GM10248 (cell line): Measurements from ENCODE around the gene CTF1.

Source experiments
- CTCF ChIA-PET: fragments of 300-600 bp; sonication (Branson Sonifier 250); formaldehyde crosslinking; extraction: SDS; loops from one replicate; lab custom pipeline; 2021; ENCODE audit warnings: antibody characterized with exemption; lab: Yijun Ruan, JAX
- POLR2A ChIA-PET: fragments of 350-650 bp; sonication (Branson Sonifier 250); formaldehyde crosslinking; extraction: SDS; loops from one replicate; lab custom pipeline; 2020; ENCODE audit warnings: antibody characterized with exemption; lab: Yijun Ruan, JAX
- DNase-seq: peaks from one replicate; pipeline ENCODE4 v3.0.0; 2012; ENCODE audit errors: extremely low spot score
- TF ChIP-seq, protein P1 (sequence below): IDR thresholded peaks from 2 replicates; pipeline ENCODE4 v1.5.1; 2012; ENCODE audit warnings: mild to moderate bottlenecking, low read depth; ENCODE audit errors: extremely low read depth, missing control alignments, control extremely low read depth

CTF1 gene

DNA sequence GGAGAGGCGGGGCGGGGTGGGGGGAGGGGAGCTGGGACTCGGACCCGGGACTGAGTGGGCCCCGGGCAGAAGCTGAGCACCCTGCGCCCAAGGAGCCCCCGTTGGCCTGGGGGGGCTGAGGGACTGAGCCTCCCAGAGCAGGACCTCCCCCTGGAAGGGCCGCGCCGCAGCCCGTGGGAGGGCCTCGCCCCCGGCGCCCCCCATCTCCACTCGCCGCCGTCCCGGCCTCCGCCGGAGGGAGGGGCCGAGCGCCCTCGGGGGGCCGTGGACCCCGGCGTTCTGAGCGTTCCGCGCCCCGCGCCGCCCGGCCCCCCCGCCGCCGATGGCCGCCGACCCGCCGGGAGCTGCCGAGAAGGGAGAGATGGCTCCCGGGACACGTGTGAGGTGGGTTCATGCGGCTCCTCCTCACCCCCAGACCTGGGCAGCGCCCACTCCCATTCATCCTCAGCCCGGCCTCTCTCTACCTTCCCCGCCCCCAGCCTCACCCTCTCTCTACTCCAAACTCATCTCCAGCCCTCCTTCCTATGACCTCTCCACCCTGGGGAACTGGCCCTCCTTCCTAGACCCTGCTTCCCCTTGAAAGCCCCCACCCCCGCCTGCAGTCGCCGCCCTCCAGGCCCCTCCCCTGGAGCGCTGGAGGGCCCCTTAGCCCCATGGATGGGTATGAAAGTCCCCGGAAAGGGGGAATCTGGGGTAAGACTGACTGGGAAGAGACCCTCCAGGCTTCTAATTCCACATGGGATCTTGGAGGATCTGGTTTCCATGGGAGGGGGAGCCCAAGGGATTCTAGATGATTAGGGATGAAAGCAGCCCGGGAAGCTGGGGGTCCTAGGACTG is 27.9 kb downstream of the CTF1 start:
- ChIA-PET POLR2A (interaction anchor here (0.6 kb wide), 1 partner anchor 48 kb away, joined by 4 read pairs; no protein-coding TSS in a partner anchor), CTCF (interaction anchor here (1.8 to 4.2 kb wide), 3 partner anchors 11 to 79 kb away, joined by 10 to 20 read pairs (median 12); no protein-coding TSS in a partner anchor)
- TF ChIP-seq, protein P1, sequence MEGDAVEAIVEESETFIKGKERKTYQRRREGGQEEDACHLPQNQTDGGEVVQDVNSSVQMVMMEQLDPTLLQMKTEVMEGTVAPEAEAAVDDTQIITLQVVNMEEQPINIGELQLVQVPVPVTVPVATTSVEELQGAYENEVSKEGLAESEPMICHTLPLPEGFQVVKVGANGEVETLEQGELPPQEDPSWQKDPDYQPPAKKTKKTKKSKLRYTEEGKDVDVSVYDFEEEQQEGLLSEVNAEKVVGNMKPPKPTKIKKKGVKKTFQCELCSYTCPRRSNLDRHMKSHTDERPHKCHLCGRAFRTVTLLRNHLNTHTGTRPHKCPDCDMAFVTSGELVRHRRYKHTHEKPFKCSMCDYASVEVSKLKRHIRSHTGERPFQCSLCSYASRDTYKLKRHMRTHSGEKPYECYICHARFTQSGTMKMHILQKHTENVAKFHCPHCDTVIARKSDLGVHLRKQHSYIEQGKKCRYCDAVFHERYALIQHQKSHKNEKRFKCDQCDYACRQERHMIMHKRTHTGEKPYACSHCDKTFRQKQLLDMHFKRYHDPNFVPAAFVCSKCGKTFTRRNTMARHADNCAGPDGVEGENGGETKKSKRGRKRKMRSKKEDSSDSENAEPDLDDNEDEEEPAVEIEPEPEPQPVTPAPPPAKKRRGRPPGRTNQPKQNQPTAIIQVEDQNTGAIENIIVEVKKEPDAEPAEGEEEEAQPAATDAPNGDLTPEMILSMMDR: no peak
- DNase-seq: peak; percentile 42

DNA sequence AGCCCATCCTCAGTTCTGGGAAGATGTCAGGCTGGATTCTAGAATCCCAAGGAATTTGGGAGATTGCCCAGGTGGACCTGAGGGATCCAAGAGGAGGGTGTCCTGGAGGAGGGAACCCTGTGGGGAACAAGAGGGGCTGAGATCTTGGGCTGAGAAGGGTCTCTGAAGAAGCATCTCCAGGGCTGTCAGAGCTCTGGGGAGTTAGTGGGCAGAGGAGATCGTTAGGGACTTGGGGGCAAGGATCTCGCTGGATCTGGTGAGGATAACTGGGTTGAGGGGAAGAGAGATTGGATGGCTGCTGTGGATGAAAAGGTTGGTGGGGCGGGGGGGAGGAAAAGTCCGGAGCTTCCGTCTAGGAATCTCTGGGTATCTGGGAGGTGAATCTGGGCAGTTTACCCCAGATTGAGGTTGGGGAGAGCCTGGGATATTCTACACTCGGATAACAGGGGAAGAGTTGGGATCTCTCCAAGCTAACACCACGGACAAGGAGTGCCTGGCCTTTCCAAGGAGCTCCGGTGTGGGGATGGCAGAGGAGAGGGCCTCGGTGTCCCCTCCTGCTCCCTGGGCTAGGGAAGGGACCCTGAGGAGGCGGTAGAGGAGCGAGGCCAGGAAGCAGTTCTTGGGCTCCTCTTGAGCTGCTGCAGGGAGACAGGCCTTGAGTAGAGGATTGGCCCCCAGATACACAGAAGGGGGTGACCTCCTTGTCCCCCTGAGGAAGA is 28.7 kb downstream of the CTF1 start:
- TF ChIP-seq, protein P1: no peak
- ChIA-PET CTCF (interaction anchor here (1.8 to 4.2 kb wide), 3 partner anchors 11 to 80 kb away, joined by 10 to 20 read pairs (median 12); no protein-coding TSS in a partner anchor), POLR2A (no interaction called here)
- DNase-seq: no peak

- no peak for DNase-seq
- ChIA-PET CTCF (interaction anchor here (1.8 to 4.2 kb wide), 5 partner anchors 10 to 81 kb away, joined by 5 to 20 read pairs (median 12); no protein-coding TSS in a partner anchor), POLR2A (no interaction called here)
- TF ChIP-seq, protein P1: no peak
These were observed 29.2 kb downstream of the CTF1 start for GRCh38 chr16:30925632-30925987.

GRCh38 chr16:30925995-30926811 is 29.8 kb downstream of the CTF1 start:
- DNase-seq: no peak
- POLR2A ChIA-PET: no interaction called here
- CTCF ChIA-PET: interaction anchor here (1.0 to 4.2 kb wide), 6 partner anchors 10 to 81 kb away, joined by 3 to 20 read pairs (median 8); no protein-coding TSS in a partner anchor
- TF ChIP-seq, protein P1: no peak

GRCh38 chr16:30926937-30927788 is 30.7 kb downstream of the CTF1 start:
- CTCF ChIA-PET: interaction anchor here (1.0 to 4.2 kb wide), 7 partner anchors 9 to 233 kb away, joined by 3 to 20 read pairs (median 5); no protein-coding TSS in a partner anchor

More at GRCh38 chr16:30926937-30927788, 30.7 kb downstream of the CTF1 start:
- DNase-seq: no peak
- TF ChIP-seq, protein P1: no peak
- POLR2A ChIA-PET: no interaction called here
